ENCODE measurements around the gene HYAL3.

GRCh38 chr3:50300681-50301254 is 1.6 kb upstream of the HYAL3 start:
- TF ChIP-seq EZH2 (IDR thresholded peaks at IDR 0.05) = no peak
- TF ChIP-seq POLR2AphosphoS5 (IDR thresholded peaks at IDR 0.05; ENCODE audit: borderline replicate concordance, low read depth, low read length) = no peak
